HCT116 (cell line): ENCODE data around the gene MYO3B. TPM values are rescaled to one million over a fixed set of nuclear protein-coding genes. Genes with fewer than 3 reads are reported as not detected.
"Not testable (repeated sequence)": the region's sequence is repeated elsewhere in the genome, so short reads cannot be mapped to it uniquely, and the experiment has no call there.

Experiments used
- ATAC-seq: fragments of 200-7000 bp; cut with Tn5 transposase; 2 replicates; pipeline ENCODE4 v1.9.1; 2020; ENCODE audit warnings: mild to moderate bottlenecking, moderate library complexity
- BruUV-seq: library from RNA; stranded (reverse); fragments of 400-500 nt; replicated peaks from 2 replicates; lab custom pipeline; 2021; lab: Mats Ljungman, UMichigan
- CTCF ChIA-PET: fragments of 300-600 bp; sonication (Branson Sonifier 250); formaldehyde crosslinking; loops from one replicate; lab custom pipeline; 2021; ENCODE audit warnings: antibody characterized with exemption; lab: Charles Lee
- POLR2A ChIA-PET: fragments of 300-600, 350-600 bp; sonication (Branson Sonifier 250); formaldehyde crosslinking; loops from one replicate; lab custom pipeline; 2021; ENCODE audit warnings: antibody characterized with exemption; lab: Charles Lee
- RAD21 ChIA-PET, 2 experiments: fragments of 300-600 bp; sonication (Branson Sonifier 250); formaldehyde crosslinking; loops; one replicate each; lab custom pipeline; 2023; ENCODE audit warnings: low total read pairs in 2 of 2; ENCODE audit not compliant: uncharacterized antibody in 2 of 2, unreplicated experiment in 2 of 2, low non-redundant PET in 1 of 2; lab: Charles Lee
- DNase-seq: peaks from one replicate; pipeline ENCODE4 v3.0.0-alpha.2; 2010; ENCODE audit warnings: low read depth, low spot score
- H2AFZ ChIP-seq: fragments of 200-600 bp; shearing (Covaris generic), sonication (generic); 2 replicates; pipeline ENCODE4 v1.6.1; 2017; ENCODE audit warnings: low read depth, mixed run types, mixed read lengths, antibody characterized with exemption, low read length; ENCODE audit not compliant: poor library complexity, severe bottlenecking
- H3K27ac ChIP-seq: 2 replicates; pipeline ENCODE4 v1.5.1; 2012; ENCODE audit warnings: low read depth, low read length
- H3K27me3 ChIP-seq: fragments of 200-600 bp; sonication (generic); 2 replicates; pipeline ENCODE4 v1.6.1; 2016; ENCODE audit warnings: mixed run types, low read length, mixed read lengths; ENCODE audit not compliant: insufficient read depth
- H3K36me3 ChIP-seq, 2 experiments: fragments of 200-500 bp in 1 of 2; fragments of 200-600 bp in 1 of 2; sonication (Bioruptor generic) in 1 of 2; sonication (generic) in 1 of 2; 2 replicates each; pipeline versions ENCODE4 v1.5.1 to v1.6.1; 2014 to 2016; ENCODE audit warnings: low read length in 2 of 2, inconsistent platforms in 1 of 2, mixed read lengths in 1 of 2, mixed run types in 1 of 2; ENCODE audit not compliant: insufficient read depth in 2 of 2, control insufficient read depth in 1 of 2
- H3K4me1 ChIP-seq, 2 experiments: fragments of 200-600 bp in 1 of 2; sonication (generic) in 1 of 2; 2 replicates each; pipeline versions ENCODE4 v1.5.1 to v1.6.1; 2012 to 2017; ENCODE audit warnings: low read length in 2 of 2, inconsistent platforms in 1 of 2, mild to moderate bottlenecking in 1 of 2, mixed read lengths in 1 of 2, mixed run types in 1 of 2, moderate library complexity in 1 of 2; ENCODE audit not compliant: insufficient read depth in 2 of 2, control insufficient read depth in 1 of 2
- H3K4me2 ChIP-seq: fragments of 200-600 bp; sonication (generic); 2 replicates; pipeline ENCODE4 v1.6.1; 2017; ENCODE audit warnings: mixed run types, low read length, mixed read lengths
- H3K4me3 ChIP-seq, 2 experiments: fragments of 200-600 bp in 1 of 2; sonication (generic) in 1 of 2; replicated peaks in 1 of 2; 2 replicates each; pipeline ENCODE4 v1.5.1; 2011 to 2016; ENCODE audit warnings: low read length in 2 of 2, control low read depth in 1 of 2, low read depth in 1 of 2, mild to moderate bottlenecking in 1 of 2, mixed read lengths in 1 of 2, mixed run types in 1 of 2
- H3K79me2 ChIP-seq: fragments of 200-600 bp; sonication (generic); 2 replicates; pipeline ENCODE4 v1.6.1; 2017; ENCODE audit warnings: mild to moderate bottlenecking, mixed run types, low read length, moderate library complexity, mixed read lengths; ENCODE audit not compliant: insufficient read depth
- H3K9ac ChIP-seq: fragments of 200-600 bp; sonication (generic); 2 replicates; pipeline ENCODE4 v1.6.1; 2016; ENCODE audit warnings: low read length, mixed read lengths
- H3K9me2 ChIP-seq: fragments of 200-600 bp; sonication (generic), shearing (Covaris generic); 2 replicates; pipeline ENCODE4 v1.6.1; 2017; ENCODE audit warnings: mixed run types, mild to moderate bottlenecking, moderate library complexity; ENCODE audit not compliant: insufficient read depth
- H3K9me3 ChIP-seq, 2 experiments: fragments of 200-500 bp in 1 of 2; fragments of 200-600 bp in 1 of 2; sonication (Bioruptor generic) in 1 of 2; sonication (generic) in 1 of 2; 2 replicates each; pipeline ENCODE4 v1.6.1; 2014 to 2017; ENCODE audit warnings: low read length in 2 of 2, mixed read lengths in 2 of 2, inconsistent platforms in 1 of 2, low read depth in 1 of 2, mild to moderate bottlenecking in 1 of 2, mixed run types in 1 of 2, moderate library complexity in 1 of 2; ENCODE audit not compliant: control insufficient read depth in 1 of 2, insufficient read depth in 1 of 2
- H4K20me1 ChIP-seq: fragments of 200-600 bp; sonication (generic), shearing (Covaris generic); 2 replicates; pipeline ENCODE4 v1.6.1; 2017; ENCODE audit warnings: mixed run types, mild to moderate bottlenecking, moderate library complexity; ENCODE audit not compliant: insufficient read depth
- ELF1 ChIP-seq: IDR thresholded peaks from 2 replicates; pipeline ENCODE4 v1.6.1; 2012; ENCODE audit warnings: low read depth, borderline replicate concordance
- EZH2phosphoT487 ChIP-seq: fragments of 200-600 bp; IDR thresholded peaks from 2 replicates; pipeline ENCODE4 v1.6.1; 2018; ENCODE audit warnings: antibody characterized with exemption, borderline replicate concordance
- FOSL1 ChIP-seq: IDR thresholded peaks from 2 replicates; pipeline ENCODE4 v1.6.1; 2012; ENCODE audit warnings: low read depth
- JUND ChIP-seq: IDR thresholded peaks from 2 replicates; pipeline ENCODE4 v1.6.1; 2012
- SRF ChIP-seq: IDR thresholded peaks from 2 replicates; pipeline ENCODE4 v1.6.1; 2012; ENCODE audit warnings: low read depth
- YY1 ChIP-seq: IDR thresholded peaks from 2 replicates; pipeline ENCODE4 v1.6.1; 2011; ENCODE audit warnings: low read length, low read depth, moderate library complexity, mild to moderate bottlenecking; ENCODE audit not compliant: insufficient replicate concordance; ENCODE audit errors: extremely low read depth
- intact Hi-C: fragments of 100-400 bp; cut with micrococcal nuclease; formaldehyde crosslinking; loops from 2 replicates; pipeline ENCODE4 v1.10.0; 2022
- total RNA-seq: library from RNA; stranded (reverse); gene quantifications from one replicate; pipeline ENCODE4 v1.2.1, GENCODE V29; 2021; ENCODE audit not compliant: unreplicated experiment
- TF ChIP-seq, protein P1 (sequence below), 3 experiments: fragments of 200-600 bp in 1 of 3; sonication (generic) in 1 of 3; IDR thresholded peaks in 2 of 3; conservative IDR thresholded peaks in 1 of 3; 2 replicates each; pipeline ENCODE4 v1.5.1; 2012 to 2017; ENCODE audit warnings: low read depth in 2 of 3, low read length in 2 of 3, antibody characterized with exemption in 1 of 3, borderline replicate concordance in 1 of 3, control low read depth in 1 of 3, mild to moderate bottlenecking in 1 of 3, mixed read lengths in 1 of 3, mixed run types in 1 of 3, moderate library complexity in 1 of 3; ENCODE audit not compliant: insufficient read depth in 1 of 3
- TF ChIP-seq, protein P2 (sequence below): IDR thresholded peaks from 2 replicates; pipeline ENCODE4 v1.6.1; 2011; ENCODE audit warnings: mild to moderate bottlenecking, low read length, moderate library complexity; ENCODE audit not compliant: insufficient replicate concordance; ENCODE audit errors: extremely low read depth
- TF ChIP-seq, protein P3 (sequence below): IDR thresholded peaks from 2 replicates; pipeline ENCODE4 v1.6.1; 2012

Gene MYO3B
- total RNA-seq, 1 experiment from 2014 or later, result not detected

DNA sequence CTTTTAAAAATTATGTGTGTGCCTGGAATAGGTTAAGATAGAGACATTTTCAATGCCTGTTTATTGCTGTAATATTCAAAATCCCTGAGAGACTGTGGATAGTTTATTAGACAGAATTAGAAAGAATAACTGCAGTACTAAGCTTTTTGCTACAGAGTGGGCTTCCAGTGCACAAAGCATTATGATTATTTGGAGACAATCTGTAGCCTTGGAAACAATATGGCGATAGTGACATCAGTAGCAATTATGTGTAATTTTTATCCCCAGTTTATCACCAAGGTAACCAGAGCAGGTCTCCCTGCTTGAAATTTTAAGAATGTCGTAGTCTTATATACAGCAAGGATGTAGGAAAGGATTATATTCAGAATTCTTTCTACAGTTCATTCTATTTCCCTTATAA lies 100.0 kb downstream of the MYO3B start:
- no peaks in the 10 kb centered on the region for H3K36me3 ChIP-seq
- intact Hi-C loops, result no loop called here
- no peak for ATAC-seq
- no peak overlapping the region for H3K4me2 ChIP-seq
- H3K27me3 ChIP-seq, result no peaks in the 10 kb centered on the region
- no peaks in the 10 kb centered on the region for H3K4me1 ChIP-seq
- H3K4me3 ChIP-seq, result no peak overlapping the region
- TF ChIP-seq, protein P1, sequence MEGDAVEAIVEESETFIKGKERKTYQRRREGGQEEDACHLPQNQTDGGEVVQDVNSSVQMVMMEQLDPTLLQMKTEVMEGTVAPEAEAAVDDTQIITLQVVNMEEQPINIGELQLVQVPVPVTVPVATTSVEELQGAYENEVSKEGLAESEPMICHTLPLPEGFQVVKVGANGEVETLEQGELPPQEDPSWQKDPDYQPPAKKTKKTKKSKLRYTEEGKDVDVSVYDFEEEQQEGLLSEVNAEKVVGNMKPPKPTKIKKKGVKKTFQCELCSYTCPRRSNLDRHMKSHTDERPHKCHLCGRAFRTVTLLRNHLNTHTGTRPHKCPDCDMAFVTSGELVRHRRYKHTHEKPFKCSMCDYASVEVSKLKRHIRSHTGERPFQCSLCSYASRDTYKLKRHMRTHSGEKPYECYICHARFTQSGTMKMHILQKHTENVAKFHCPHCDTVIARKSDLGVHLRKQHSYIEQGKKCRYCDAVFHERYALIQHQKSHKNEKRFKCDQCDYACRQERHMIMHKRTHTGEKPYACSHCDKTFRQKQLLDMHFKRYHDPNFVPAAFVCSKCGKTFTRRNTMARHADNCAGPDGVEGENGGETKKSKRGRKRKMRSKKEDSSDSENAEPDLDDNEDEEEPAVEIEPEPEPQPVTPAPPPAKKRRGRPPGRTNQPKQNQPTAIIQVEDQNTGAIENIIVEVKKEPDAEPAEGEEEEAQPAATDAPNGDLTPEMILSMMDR (IDR thresholded peaks at IDR 0.05 in 2 of 3, conservative IDR thresholded peaks at IDR 0.05 in 1 of 3; ENCODE audit: borderline replicate concordance in 1 of 3, insufficient read depth in 1 of 3, low read depth in 2 of 3, low read length in 2 of 3), result no peak
- no peak for TF ChIP-seq FOSL1
- no peak for TF ChIP-seq YY1
- TF ChIP-seq, protein P2, sequence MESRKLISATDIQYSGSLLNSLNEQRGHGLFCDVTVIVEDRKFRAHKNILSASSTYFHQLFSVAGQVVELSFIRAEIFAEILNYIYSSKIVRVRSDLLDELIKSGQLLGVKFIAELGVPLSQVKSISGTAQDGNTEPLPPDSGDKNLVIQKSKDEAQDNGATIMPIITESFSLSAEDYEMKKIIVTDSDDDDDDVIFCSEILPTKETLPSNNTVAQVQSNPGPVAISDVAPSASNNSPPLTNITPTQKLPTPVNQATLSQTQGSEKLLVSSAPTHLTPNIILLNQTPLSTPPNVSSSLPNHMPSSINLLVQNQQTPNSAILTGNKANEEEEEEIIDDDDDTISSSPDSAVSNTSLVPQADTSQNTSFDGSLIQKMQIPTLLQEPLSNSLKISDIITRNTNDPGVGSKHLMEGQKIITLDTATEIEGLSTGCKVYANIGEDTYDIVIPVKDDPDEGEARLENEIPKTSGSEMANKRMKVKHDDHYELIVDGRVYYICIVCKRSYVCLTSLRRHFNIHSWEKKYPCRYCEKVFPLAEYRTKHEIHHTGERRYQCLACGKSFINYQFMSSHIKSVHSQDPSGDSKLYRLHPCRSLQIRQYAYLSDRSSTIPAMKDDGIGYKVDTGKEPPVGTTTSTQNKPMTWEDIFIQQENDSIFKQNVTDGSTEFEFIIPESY, result no peak
- TF ChIP-seq SRF, result no peak
- no peak for TF ChIP-seq EZH2phosphoT487
- TF ChIP-seq ELF1, result no peak
- TF ChIP-seq, protein P3, sequence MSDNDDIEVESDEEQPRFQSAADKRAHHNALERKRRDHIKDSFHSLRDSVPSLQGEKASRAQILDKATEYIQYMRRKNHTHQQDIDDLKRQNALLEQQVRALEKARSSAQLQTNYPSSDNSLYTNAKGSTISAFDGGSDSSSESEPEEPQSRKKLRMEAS, result no peak
- TF ChIP-seq JUND, result no peak
- ChIA-PET CTCF (interaction anchor here (1.5 kb wide), 1 partner anchor 14 kb away, joined by 3 read pairs; no protein-coding TSS in a partner anchor), POLR2A (no interaction called here), RAD21 (no interaction called here)
- no peak overlapping the region for H3K27ac ChIP-seq
- DNase-seq, result no peak
- no peaks in the 10 kb centered on the region for H3K79me2 ChIP-seq
- no peak overlapping the region for H2AFZ ChIP-seq
- H3K9me3 ChIP-seq, result no peaks in the 10 kb centered on the region
- no peak overlapping the region for H3K9ac ChIP-seq
- H3K9me2 ChIP-seq, result no peaks in the 10 kb centered on the region
- no TSS peak for BruUV-seq
- no peaks in the 10 kb centered on the region for H4K20me1 ChIP-seq

DNA sequence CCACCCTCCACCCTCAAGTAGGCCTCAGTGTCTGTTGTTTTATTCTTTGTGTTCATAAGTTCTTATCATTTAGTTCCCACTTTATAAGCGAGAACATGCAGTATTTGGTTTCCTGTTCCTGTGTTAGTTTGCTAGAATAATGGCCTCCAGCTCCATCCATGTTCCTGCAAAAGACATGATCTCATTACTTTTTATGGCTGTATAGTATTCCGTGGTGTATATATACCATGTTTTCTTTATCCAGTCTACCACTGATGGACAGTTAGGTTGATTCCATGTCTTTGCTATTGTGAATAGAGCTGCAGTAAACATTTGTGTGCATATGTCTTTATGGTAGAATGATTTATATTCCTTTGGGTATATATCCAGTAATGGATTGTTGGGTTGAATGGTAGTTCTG lies 101.7 kb downstream of the MYO3B start:
- POLR2A ChIA-PET, H2AFZ ChIP-seq, RAD21 ChIA-PET, H4K20me1 ChIP-seq, ATAC-seq, BruUV-seq, H3K9me2 ChIP-seq, H3K27ac ChIP-seq, H3K79me2 ChIP-seq, intact Hi-C loops, H3K27me3 ChIP-seq, H3K36me3 ChIP-seq, H3K4me3 ChIP-seq, CTCF ChIA-PET, H3K9ac ChIP-seq, H3K9me3 ChIP-seq, H3K4me2 ChIP-seq, DNase-seq, H3K4me1 ChIP-seq: not testable (repeated sequence)
